Muscle of back (tissue), 13 donors: ENCODE results near the gene PPP1R2C. TPM values are rescaled to one million over a fixed set of nuclear protein-coding genes. Genes with fewer than 3 reads are reported as not detected.

Experiments
- DNase-seq, 3 donors: peaks; one replicate each; pipeline versions ENCODE4 v3.0.0 to v3.0.0-alpha.2; 2013
- long read RNA-seq, 9 donors: transcript quantifications; one replicate each; lab custom pipeline, GENCODE V29; 2026
- polyA plus RNA-seq, 10 donors: library from polyadenylated mRNA; unstranded; fragments of 120-200 nt; gene quantifications; one replicate each; pipeline ENCODE4 v1.2.1, GENCODE V29; 2013; ENCODE audit not compliant: insufficient read length in 10 of 10

PPP1R2C gene
- not detected for polyA plus RNA-seq
- long read RNA-seq, donor 1: 0 reads
- long read RNA-seq, donor 2: 0 reads
- long read RNA-seq, donor 3: 0 reads
- long read RNA-seq, donor 4: 0 reads
- long read RNA-seq, donor 5: 0 reads
- long read RNA-seq, donor 6: 0 reads
- long read RNA-seq, donor 7: 0 reads
- long read RNA-seq, donor 8: 0 reads
- long read RNA-seq, donor 9: 0 reads

DNA sequence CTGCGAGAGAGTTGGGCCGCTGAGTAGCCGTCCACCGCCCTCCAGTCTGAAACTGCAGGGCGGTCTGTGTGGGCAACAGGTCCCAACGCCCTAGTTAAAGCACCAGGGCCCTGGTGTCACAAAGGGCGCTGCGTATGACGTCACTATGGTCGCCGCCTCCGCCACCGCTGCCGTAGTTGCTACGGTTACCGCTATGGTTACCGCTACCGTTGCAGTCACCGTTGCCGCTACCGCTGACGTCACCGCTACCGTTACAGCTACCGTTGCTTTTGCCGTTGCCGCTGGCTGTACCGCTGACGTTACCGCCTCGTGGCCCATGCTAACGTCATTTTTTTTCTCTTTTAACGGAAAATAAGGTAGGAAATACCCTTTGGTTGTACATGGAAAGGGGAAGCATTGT lies at the start of gene PPP1R2C:
TSS of gene PPP1R2C (minus strand) at position 68 of the 400 bp plus-strand sequence. CDS start 84 bp downstream, outside the sequence.
- DNase-seq: no peak

DNA sequence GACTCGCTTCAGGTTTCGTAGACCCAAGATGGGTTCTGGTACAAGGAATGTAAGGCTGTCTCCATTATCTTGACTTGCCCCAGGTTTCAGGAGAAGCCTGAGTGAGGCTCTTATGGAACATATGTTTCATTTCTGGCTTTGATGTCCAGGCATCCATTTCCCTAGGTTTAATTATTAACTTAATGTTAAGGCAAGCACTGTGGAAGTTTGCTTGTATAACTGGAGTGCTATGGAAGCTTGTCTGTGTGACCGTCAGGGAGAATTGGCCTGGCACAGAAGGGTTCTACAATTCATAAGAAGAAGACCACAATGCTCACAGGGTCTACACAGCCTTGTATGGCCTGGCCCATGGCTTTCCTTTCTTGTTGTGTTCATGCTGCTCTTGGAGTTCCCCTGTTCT lies 47.2 kb upstream of the PPP1R2C start:
- DNase-seq: no peak

GRCh38 chrX:42824541-42824940 lies 46.6 kb upstream of the PPP1R2C start:
- peak in 1 of 3 donors; percentile 24 for DNase-seq

GRCh38 chrX:42823443-42823842 lies 45.5 kb upstream of the PPP1R2C start:
- no peak for DNase-seq

DNA sequence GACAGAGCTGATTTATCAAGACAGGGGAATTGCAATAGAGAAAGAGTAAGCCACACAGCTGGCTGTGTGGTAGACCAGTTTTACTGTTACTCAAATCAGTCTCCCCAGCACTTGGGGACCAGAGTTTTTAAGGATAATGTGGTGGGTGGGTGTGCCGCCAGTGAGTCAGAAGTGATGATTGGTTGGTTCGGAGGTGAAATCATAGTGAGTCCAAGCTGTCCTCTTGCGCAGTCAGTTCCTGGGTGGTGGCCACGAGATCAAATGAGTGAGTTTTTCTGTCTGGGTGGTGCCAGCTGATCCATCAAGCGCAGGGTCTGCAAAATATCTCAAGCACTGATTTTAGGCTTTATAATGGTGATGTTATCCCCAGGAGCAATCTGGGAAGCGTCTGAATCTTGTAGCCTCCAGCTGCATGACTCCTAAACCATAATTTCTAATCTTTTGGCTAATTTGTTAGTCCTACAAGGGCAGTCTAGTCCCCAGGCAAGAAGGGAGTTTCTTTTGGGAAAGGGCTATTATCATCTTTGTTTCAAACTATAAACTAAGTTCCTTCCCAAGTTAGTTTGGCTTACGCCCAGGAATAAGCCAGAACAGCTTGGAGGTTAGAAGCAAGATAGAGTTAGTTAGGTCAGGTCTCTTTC lies 44.0 kb upstream of the PPP1R2C start:
- no peak for DNase-seq

DNA sequence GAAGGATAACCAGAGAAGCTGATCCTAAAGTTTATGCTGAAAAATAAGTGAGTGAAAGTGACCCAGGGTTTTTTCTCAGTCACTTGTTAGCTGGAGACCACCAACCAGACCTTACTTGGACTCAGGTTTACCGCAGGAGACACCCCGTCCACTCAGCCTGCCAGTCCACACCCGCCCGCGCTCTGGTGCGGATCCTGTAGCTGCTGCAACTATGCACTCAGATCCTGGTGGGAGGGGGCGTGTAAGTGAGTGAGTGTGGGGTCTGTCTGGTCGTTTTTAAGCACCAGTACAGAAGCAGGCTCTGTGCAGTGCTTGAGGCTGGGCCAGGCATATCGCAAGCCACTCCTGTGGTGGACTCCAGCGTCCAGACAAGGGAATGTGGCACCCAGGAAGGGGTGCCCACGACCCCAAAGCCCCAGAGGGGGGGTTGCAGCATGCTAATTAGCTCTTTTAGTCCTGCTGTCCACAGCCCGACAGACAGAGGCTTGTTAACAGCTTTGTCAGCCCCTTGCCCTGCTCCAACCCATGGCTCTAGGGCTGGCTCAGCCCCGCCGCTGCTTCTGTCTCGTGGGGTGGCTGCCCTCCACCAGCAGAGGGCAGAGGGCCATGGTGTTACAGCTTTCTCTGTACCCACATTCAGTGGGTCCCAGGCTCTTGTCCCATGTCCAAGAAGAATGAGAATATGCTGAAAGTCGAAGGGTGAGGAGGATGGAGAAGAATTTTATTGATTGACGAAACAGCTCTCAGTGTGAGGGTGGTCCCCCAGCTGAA lies 40.4 kb upstream of the PPP1R2C start:
- no peak for DNase-seq

- DNase-seq: no peak
Observed at GRCh38 chrX:42809569-42809968, 31.6 kb upstream of the PPP1R2C start.

DNA sequence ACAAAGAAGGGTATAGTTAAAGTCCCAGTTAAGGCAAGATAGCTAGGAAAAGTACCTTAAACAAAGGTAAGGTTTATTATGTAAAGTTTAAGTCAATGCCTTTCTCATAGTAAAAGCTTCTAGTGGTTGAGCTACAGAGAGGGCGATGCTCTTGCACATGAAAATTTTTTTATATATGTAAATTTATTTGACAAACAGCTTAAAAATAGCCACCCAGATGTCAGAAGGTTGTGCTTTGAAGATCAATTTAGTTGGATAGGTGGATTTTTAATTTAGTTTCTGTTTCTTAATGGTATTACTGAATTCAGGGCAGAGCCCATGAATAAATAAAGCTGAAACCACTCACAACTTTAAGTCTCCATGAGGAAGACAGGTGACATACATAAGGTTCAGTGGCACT lies 29.4 kb upstream of the PPP1R2C start:
- no peak for DNase-seq

GRCh38 chrX:42804524-42804923 lies 26.6 kb upstream of the PPP1R2C start:
- no peak for DNase-seq

DNA sequence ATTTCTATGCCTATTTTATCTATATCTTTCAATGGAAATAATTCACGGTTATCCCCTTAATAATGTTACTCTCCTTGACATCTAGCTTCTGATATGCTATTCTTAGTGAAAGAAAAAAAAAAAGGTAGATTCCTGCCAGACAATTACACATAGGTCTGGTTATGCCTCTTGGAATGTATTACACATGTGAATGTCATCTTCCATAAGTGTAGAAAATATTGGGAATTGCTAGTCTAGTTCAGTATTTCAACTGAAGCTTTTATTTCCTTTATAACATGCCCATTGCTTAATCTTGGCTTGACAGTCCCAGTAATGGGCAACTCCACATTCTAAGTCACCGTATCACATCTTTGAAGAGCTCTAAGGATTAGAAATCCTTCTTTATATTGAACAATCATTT lies 25.4 kb upstream of the PPP1R2C start:
- DNase-seq: peak in 1 of 3 donors; percentile 23

DNA sequence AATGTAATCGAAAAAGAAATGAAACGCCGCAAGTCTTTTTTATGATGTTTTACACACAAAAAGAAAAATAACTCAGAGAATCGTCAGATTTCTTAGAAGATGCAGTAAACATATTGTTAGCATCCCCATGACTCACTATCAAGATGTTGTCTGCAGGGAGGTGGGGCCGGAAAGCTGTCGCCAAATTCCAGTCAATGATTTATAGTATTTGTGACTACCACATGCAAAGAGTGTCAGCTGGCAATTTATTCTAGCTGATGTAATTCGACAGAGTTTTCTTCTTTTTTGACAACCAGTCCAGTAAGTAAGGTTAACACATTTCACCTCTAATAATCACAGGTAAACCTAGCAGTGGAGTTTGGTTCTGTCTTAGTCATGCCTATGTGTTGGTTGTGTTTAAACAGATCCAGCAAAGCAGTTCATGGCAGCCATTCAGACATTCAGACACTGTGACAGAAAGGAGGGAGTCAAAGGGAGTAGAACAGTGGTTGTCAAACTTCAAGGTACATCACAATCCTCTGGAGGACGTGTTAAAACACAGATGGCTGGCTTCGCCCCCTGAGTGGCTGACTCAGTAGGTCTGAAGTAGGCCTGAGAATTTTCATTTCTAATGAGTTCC lies 19.8 kb upstream of the PPP1R2C start:
- no peak for DNase-seq

DNA sequence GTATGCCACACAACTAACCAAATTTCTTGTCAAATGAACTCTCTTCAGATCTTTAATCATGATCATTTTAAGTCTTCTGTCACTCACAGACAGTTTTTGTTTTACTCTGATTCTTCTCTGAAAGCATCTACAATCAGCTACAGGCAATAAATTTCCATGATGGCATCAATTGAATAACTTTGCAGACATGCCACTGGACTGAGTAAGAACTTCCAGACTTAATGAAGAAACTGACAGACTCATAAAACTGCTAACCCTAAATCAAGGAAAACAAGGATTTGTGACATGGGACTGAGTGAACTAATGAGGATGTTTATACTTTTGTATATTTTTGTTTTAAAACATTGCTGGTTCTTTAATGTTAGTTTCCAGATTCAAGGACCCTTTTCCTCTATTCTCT lies 5.5 kb upstream of the PPP1R2C start:
- no peak for DNase-seq

DNA sequence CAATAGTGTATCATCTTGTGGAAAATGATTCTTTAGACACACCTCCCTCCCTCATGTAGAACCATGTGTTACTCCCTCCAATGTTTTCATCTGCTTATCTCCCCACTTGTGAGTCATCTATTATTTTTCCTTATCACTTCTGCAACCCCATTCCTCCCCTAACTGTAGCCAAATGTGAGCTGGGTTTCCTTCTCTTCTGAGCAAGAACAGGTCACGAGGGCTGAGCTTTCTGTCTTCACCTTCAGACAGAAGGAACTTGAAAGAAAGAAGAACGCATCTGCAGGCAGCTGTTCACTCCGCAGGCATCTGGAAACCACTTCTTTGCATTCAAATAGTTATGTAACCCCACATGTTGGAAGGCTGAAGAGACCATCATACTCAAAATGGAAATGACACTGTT lies 1.8 kb downstream of the PPP1R2C start:
- no peak for DNase-seq

DNA sequence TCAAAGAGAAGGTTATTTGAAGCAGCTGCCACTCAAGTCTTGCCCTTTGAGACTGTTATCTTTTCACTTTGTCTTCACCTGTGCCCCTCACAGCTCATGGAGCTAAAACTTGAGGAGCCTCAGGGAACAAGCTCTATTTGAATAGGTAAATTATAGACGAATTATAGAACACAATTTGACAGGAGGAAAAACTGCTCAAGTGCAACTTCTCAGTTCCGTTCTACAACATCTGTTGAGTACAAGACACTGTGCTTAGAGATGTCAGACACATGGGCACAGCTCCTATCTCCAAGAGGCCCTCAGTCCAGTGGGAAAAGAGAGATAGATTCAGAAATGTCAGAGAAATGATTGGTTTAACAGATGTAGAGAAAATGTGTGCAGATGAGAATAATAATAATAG lies 5.1 kb downstream of the PPP1R2C start:
- DNase-seq: no peak

DNA sequence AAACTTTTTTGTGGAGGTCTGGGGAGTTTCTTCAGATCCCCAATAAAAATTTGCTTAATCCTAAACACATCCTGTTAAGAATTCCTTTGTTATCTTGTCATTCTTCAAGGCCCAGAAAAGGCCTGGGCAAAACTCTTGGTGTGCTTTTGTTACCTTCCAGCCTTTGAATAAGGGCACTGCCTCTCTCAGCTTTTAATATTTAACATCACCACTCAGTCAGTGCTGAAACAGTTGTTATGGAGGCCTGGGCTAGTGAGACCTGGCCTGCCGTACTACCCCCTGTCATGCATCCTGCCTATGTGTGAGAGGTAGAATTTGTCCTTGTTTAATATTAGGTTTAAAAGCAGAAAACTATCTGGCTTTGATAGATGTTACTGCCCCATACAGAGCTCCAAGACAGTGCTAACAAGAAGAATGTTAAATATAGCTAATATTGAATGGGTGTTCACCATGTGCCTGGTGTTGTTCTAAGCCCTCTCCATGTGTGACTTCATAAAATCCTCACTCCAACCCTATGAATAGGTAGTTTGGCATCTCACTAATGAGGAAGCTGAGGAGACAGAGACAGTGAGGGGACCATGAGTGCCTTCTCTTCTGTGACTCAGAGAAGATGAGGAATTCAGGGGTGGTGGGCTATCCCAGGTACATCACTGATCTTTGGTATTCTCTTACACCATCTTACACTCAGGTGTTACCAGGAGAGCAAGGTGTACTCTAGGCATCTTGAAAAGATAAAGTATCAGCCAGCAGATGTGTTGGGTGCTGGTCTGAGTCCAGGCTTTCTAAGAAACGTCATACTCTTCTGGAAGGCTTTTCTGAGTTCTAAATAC lies 6.2 kb downstream of the PPP1R2C start:
- no peak for DNase-seq

- no peak for DNase-seq
Observed at GRCh38 chrX:42770566-42770965, 7.4 kb downstream of the PPP1R2C start.

DNA sequence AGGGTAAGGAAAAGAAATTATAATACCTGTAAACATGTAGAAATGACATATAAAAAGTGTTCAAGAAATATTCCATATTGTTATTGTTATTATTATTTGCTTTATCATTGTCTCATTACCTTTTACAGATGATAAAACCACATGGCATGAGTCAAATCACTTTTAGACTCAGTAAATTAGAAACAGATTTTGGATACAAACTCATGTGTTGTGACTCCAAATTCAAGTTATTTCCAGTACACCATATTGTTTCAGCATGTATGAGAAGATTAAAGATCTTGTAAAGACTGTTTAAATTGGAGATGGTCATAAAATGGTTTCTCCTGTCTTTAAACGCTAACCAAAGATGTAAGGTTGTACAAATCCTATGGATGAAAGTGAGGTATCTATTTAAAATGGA lies 18.1 kb downstream of the PPP1R2C start:
- DNase-seq: no peak

DNA sequence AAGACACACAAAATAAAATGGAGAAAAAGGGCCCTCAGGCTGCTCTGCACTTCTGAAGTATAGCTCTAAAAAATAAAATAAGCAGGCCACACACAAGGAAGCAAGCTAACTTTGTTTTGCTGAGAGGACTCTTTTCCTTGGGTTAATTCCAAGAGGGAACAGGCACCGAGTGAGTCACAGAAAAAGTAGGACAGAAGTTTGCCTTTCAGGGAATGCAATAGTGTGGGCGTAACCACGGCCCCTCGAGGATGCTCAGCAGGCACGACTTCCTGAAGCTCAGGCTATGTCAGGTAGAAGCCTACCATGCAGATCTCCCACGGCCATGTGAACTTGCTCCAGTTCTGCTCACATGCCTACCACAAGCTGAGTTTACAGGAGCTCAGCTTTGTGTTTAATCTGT lies 22.1 kb downstream of the PPP1R2C start:
- peak in 2 of 3 donors; percentile 12 to 38 for DNase-seq

DNA sequence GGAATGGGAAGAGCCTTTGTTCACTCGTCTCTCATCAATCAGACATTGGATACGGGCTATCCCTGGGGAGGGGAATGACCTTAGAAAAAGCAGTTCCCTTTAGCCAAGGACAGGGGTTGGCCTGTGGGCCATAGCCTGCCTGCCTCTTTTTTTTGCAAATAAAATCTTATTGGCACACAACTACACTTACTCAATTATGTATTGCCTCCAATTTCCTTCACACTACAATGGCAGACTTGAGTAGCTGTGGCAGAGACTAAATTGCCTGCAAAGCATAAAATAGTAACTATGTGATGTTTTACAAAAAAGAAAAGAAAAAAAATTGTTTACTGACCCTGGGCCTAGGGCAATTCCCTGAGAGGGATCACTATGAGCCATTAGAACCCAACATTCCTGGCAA lies 23.4 kb downstream of the PPP1R2C start:
- no peak for DNase-seq

DNA sequence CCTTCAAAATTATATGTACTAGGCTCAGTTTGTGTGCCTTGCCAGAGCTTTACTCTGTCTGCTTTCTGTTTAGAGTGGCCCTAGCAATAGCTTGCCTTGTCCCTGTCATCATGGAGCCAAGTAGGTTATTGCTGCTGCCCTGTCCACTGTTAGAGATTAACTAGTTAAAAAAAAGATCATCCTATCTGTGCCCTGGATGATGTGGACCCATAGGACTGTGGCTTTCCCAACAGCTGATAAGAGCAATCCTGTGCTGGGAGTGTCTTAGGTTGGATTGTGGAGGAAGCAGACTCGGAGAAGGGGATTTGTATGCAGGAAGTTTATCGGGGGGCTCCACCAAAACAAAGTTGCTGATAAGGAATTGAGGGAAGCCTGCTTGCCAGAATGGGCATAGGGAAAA lies 23.8 kb downstream of the PPP1R2C start:
- no peak for DNase-seq

- DNase-seq: no peak
Observed at GRCh38 chrX:42752730-42753129, 25.2 kb downstream of the PPP1R2C start.

- DNase-seq: no peak
Observed at GRCh38 chrX:42751573-42751972, 26.4 kb downstream of the PPP1R2C start.
